GM13976 (cell line): ENCODE data around the gene THEMIS.

Experiments
- DNase-seq: peaks from one replicate; pipeline ENCODE4 v3.0.0; 2012; ENCODE audit warnings: low spot score
- CTCF ChIP-seq: IDR thresholded peaks from 2 replicates; pipeline ENCODE4 v1.5.1; 2012; ENCODE audit warnings: borderline replicate concordance, mild to moderate bottlenecking; ENCODE audit not compliant: insufficient read depth; ENCODE audit errors: extremely low read depth, missing control alignments, control extremely low read depth
- in situ Hi-C: fragments of 300-500 bp; cut with MboI; formaldehyde crosslinking; loops from one replicate; pipeline ENCODE4 v1.12.0; 2022; ENCODE audit warnings: low sequenced_read_pairs, mixed read lengths, inconsistent platforms; ENCODE audit not compliant: unreplicated experiment

THEMIS gene

GRCh38 chr6:127938701-127939100, 37.8 kb upstream of the THEMIS start:
- no peak for DNase-seq
- in situ Hi-C loops: no loop called here
- TF ChIP-seq CTCF: no peak

DNA sequence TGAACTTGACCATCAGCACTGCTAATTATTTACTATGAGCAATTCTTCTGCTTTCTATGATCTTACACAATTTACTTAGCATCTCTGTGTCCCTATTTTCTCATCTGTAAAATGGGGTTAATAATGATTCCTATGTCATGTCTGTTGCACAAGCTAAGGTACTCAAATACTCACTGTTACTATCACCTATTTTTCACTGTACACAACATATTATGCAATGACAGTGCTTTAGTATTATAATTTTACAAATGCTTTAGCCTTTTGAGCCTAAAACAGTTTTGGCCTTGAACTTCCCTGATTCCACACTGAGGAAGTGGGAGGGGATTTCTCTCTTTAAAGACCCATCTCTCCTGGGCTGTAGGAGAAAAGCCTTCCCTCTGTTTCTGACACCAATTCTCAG, 36.9 kb upstream of the THEMIS start:
- TF ChIP-seq CTCF: no peak
- in situ Hi-C loops: no loop called here
- DNase-seq: no peak

- in situ Hi-C loops: no loop called here
- TF ChIP-seq CTCF: no peak
- DNase-seq: no peak
These were observed 36.2 kb upstream of the THEMIS start for GRCh38 chr6:127937102-127937501.

DNA sequence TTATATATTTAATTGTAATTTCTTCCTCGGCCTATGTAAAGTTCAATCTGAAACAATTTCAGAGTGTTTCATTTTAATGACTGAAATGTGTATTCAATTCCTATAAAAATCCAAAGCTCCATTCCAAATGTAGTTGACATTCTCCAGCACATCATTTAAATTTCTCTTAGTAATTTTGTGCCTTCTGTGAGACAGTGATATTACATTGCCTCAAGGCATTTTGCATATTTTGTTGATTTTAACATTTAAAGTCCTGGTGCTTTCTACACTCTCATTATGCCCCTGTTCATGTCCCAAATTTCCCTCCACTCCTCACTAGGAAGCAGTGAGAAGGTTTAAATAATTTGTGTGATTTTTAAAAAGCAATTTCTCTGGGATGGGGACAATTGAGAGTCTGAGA, 34.1 kb upstream of the THEMIS start:
- TF ChIP-seq CTCF: no peak
- in situ Hi-C loops: no loop called here
- no peak for DNase-seq

DNA sequence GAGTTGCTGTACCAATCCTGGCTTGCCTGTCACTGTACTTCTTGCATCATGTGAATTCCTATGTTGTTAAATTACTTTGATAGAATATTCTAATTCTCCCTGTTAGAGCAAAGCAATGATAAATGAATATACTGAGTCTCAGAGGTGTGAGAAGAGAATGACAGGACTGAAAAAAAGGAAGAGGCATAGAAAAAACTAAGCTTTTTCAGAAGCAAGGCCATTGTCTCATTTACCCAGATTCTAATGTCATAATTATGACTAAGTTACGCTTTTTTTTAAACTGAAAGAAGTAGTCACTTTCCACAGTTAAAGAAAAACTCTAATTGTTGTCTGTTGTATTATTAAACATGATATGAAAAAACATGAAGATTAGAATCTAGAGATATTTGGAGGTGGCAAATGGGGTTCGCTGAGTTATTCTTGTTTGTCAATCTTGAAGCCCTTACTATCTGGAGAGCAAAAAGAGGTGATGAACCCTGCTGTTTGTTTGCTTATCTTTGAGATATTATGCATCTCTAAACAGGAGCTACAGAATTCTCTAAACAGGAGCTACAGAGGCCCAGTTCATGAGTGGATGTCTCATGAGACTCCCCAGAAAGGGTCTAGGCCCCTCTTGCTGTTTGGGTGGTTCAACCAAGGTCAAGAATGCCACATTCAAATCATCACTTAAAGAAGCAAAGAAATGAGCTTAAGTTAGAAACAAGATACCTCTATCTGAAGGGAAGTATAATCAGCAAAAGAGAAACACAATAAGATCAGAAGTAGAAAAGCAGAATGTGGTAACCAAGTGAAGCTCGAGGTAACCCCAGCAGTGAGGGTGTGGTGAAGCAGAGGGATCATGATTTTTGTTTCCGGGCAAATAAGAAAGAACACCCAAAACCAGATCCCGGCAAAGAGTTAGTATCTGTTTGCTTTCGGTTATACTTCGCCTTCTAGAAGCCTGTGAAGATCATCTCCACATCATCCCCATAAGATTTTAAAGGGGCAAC, 33.3 kb upstream of the THEMIS start:
- in situ Hi-C loops: no loop called here
- TF ChIP-seq CTCF: no peak
- no peak for DNase-seq

DNA sequence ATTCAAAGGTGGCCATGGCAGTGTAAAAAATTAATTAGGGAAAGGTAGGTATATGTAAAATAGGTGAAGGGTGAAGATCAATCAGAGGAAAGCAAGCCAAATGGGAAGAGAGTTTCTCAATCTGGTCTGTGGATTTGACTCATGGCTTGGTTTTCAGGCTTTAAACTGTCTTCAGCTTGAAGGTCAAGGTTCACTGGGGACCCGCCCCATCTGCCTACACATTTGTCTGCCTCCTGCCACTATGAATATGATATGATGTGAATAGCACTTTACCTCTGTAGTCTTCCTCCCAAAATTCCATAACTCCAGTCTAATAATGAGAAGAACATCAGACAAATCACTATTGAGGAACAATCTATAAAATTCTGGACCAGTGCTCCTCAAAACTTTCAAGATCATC, 32.3 kb upstream of the THEMIS start:
- no peak for TF ChIP-seq CTCF
- DNase-seq: no peak
- in situ Hi-C loops: no loop called here
